Vagina (tissue), 2 donors: ENCODE measurements around the gene AGPAT4.

Experiments
- CTCF ChIP-seq, 3 experiments: fragments of 450-650 bp in 2 of 3; fragments of 200-600 bp in 1 of 3; sonication (generic) in 1 of 3; IDR thresholded peaks; one replicate each; pipeline ENCODE4 v1.5.1; 2017 to 2019; ENCODE audit warnings: antibody characterized with exemption in 3 of 3, mild to moderate bottlenecking in 2 of 3, moderate library complexity in 2 of 3
- POLR2A ChIP-seq, 2 donors: fragments of 450-650 bp; IDR thresholded peaks; one replicate each; pipeline ENCODE4 v1.6.1; 2017; ENCODE audit warnings: antibody characterized with exemption in 2 of 2, mild to moderate bottlenecking in 2 of 2, moderate library complexity in 2 of 2
- POLR2AphosphoS5 ChIP-seq, 2 donors: sonication (generic); formaldehyde crosslinking; IDR thresholded peaks; one replicate each; pipeline ENCODE4 v1.9.0; 2017; ENCODE audit warnings: antibody characterized with exemption in 2 of 2, mild to moderate bottlenecking in 2 of 2, low read depth in 1 of 2; ENCODE audit not compliant: insufficient read depth in 1 of 2

GRCh38 chr6:161181121-161181520 is 92.7 kb downstream of the AGPAT4 start:
- TF ChIP-seq CTCF (IDR thresholded peaks at IDR 0.05) (no peak), POLR2AphosphoS5 (IDR thresholded peaks at IDR 0.05; ENCODE audit: insufficient read depth in 1 of 2, low read depth in 1 of 2) (no peak), POLR2A (IDR thresholded peaks at IDR 0.05) (no peak)
